ENCODE measurements around the gene INPP5D. TPM values are rescaled to one million over a fixed set of nuclear protein-coding genes. Genes with fewer than 3 reads are reported as not detected.

INPP5D gene
- total RNA-seq, 1 donor from 2014 or later = 0.28 TPM

DNA sequence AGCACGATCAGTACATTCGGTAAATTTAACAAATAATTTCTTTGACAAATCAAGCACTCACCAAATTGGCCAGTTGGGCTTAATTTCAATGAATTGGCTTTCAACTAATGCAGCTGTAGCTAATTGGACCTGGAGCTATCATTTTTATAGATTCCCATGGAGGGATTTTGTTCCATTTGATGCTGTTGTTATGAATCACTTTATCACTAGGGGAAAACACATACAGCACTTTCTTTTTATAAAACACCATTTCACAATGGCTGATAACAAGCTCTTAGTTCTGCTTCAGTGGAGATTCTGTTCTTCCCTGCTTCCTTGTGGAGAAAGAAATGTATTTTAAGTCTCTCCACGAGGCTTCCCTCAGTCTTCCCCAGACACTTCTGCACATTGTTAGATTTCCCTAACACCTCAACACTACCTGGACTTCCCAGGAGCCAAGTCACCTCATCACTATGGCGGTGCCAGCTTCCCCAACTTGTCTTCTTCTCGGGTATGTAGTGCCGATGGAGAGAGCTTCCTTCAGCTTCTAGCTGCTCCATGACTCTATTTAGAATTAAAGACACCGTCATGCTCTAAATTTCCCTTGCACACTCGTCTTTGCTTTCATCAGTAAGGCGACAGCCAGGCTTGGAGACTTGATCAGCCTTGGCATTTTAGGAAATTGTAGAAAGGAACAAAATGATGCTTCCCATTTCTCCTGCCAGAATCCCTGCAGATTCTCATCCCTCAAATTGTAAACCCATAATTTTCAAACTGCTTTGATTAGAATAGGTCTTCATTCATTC lies 72.0 kb downstream of the INPP5D start:
- TF ChIP-seq, protein P1, sequence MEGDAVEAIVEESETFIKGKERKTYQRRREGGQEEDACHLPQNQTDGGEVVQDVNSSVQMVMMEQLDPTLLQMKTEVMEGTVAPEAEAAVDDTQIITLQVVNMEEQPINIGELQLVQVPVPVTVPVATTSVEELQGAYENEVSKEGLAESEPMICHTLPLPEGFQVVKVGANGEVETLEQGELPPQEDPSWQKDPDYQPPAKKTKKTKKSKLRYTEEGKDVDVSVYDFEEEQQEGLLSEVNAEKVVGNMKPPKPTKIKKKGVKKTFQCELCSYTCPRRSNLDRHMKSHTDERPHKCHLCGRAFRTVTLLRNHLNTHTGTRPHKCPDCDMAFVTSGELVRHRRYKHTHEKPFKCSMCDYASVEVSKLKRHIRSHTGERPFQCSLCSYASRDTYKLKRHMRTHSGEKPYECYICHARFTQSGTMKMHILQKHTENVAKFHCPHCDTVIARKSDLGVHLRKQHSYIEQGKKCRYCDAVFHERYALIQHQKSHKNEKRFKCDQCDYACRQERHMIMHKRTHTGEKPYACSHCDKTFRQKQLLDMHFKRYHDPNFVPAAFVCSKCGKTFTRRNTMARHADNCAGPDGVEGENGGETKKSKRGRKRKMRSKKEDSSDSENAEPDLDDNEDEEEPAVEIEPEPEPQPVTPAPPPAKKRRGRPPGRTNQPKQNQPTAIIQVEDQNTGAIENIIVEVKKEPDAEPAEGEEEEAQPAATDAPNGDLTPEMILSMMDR (conservative IDR thresholded peaks at IDR 0.05) = no peak
- H3K4me3 Mint-ChIP-seq = no peak overlapping the region
- H3K9me3 Mint-ChIP-seq = no peaks in the 10 kb centered on the region
- no peaks in the 10 kb centered on the region for H3K36me3 Mint-ChIP-seq (ENCODE audit: low read depth)
- no peaks in the 10 kb centered on the region for H3K4me1 Mint-ChIP-seq
- peaks cover 25% of the 10 kb centered on the region for H3K27me3 Mint-ChIP-seq (ENCODE audit: low read depth)
- H3K27ac Mint-ChIP-seq (ENCODE audit: unreplicated experiment) = no peak overlapping the region
- DNase-seq (ENCODE audit: low read depth, low spot score) = no peak

DNA sequence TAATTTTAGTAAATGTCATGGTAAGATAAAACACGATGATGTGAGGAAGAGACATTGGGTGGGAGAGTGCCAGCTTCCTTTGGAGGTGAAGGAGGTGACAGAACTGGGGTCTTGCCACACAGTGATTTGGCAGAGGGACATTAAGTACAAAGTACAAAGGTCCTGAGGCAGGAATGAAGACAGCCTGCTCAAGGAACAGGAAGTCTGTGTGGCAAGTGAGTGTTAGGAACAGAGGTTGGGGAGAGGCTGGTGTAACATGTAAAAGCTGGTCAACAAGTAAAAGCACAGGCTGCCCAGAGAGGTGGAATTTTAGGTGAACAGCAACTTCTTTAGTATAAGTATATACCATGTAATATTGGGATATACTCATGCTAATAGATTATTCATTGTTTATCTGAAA lies 73.1 kb downstream of the INPP5D start:
- no peak overlapping the region for H3K27ac Mint-ChIP-seq (ENCODE audit: unreplicated experiment)
- H3K4me1 Mint-ChIP-seq = no peaks in the 10 kb centered on the region
- H3K27me3 Mint-ChIP-seq (ENCODE audit: low read depth) = peaks cover 25% of the 10 kb centered on the region
- no peak for DNase-seq (ENCODE audit: low read depth, low spot score)
- no peaks in the 10 kb centered on the region for H3K9me3 Mint-ChIP-seq
- TF ChIP-seq, protein P1 (conservative IDR thresholded peaks at IDR 0.05) = no peak
- H3K4me3 Mint-ChIP-seq = no peak overlapping the region
- no peaks in the 10 kb centered on the region for H3K36me3 Mint-ChIP-seq (ENCODE audit: low read depth)

DNA sequence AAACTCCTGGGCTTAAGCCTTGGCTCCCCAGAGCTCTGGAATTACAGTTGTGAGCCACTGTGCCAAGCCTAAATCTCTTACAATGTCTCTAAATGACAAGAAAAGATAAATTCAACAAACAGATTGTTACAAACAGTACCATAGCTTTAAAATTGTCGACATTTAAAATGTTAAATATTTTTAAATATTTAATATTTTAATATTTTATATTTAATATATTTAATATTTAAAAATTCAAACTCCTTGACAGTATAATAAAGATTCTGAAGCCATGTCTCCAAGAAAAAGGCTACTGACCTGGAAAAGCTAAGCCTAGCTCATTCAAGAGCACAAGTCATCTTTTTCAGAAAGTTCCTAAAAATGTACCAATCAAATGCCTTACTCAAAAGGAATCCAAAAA lies 75.3 kb downstream of the INPP5D start:
- Mint-ChIP-seq H3K4me1 (peaks cover 5% of the 10 kb centered on the region), H3K27ac (ENCODE audit: unreplicated experiment) (no peak overlapping the region), H3K9me3 (no peaks in the 10 kb centered on the region), H3K36me3 (ENCODE audit: low read depth) (no peaks in the 10 kb centered on the region), H3K4me3 (no peak overlapping the region), H3K27me3 (ENCODE audit: low read depth) (peaks cover 25% of the 10 kb centered on the region)
- TF ChIP-seq, protein P1 (conservative IDR thresholded peaks at IDR 0.05) = no peak
- no peak for DNase-seq (ENCODE audit: low read depth, low spot score)

DNA sequence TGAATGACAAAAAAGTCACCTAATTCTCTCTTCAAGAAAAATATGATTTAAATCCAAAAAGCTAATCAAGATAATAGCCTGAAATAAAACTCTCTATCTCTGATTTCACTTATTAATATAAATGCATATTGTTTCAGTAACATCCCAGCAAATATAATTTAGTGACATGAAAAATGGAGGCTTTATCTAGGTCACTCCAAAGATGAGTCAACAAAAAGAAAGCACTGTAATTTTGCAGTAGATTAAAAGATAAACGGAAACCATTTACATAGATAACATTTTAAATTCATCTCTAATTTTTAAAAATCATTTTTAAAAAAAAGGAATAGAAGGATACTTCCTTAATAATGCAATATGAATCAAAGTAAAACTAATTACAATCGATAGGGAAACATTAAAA lies 76.9 kb downstream of the INPP5D start:
- no peak for DNase-seq (ENCODE audit: low read depth, low spot score)
- no peak overlapping the region for H3K4me3 Mint-ChIP-seq
- H3K27ac Mint-ChIP-seq (ENCODE audit: unreplicated experiment) = no peak overlapping the region
- H3K36me3 Mint-ChIP-seq (ENCODE audit: low read depth) = no peaks in the 10 kb centered on the region
- peaks cover 5% of the 10 kb centered on the region for H3K4me1 Mint-ChIP-seq
- H3K27me3 Mint-ChIP-seq (ENCODE audit: low read depth) = peaks cover 39% of the 10 kb centered on the region
- TF ChIP-seq, protein P1 (conservative IDR thresholded peaks at IDR 0.05) = no peak
- H3K9me3 Mint-ChIP-seq = no peaks in the 10 kb centered on the region

DNA sequence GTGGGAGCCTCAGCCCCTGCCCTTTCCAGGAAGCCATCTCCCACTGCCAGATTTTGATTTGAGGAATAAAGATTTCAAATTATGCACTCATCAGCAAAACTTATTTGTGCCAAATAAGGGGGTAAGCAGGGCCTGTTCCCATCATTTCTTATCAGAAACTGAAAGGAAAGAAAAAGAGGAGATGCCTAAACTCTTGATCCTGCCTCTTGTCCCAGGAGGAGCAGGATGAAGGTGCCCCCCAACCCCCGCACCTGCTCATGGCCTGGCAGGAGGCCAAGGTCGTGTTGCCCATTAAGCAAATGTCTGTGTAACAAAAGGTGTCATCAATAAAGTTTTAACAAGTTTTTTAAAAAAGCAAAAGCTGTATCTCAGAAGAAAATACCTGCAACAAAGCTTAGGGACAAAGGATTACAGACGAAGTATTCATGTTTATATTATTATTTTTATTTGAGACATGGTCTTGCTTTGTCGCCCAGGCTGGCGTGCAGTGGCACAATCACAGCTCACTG lies 80.0 kb downstream of the INPP5D start:
- no peak for DNase-seq (ENCODE audit: low read depth, low spot score)
- Mint-ChIP-seq H3K36me3 (ENCODE audit: low read depth) (no peaks in the 10 kb centered on the region), H3K4me3 (no peak overlapping the region), H3K27me3 (ENCODE audit: low read depth) (peaks cover 38% of the 10 kb centered on the region), H3K4me1 (peaks cover 5% of the 10 kb centered on the region), H3K27ac (ENCODE audit: unreplicated experiment) (no peak overlapping the region), H3K9me3 (peaks cover 7% of the 10 kb centered on the region)
- TF ChIP-seq, protein P1 (conservative IDR thresholded peaks at IDR 0.05) = no peak

Measured in neural crest cell (in vitro differentiated cells).